Muscle layer of duodenum (tissue), 2 donors: ENCODE results near the gene HOGA1.
"Not testable (repeated sequence)": the region's sequence is repeated elsewhere in the genome, so short reads cannot be mapped to it uniquely, and the experiment has no call there.

ENCODE experiments used
- H3K27ac ChIP-seq: one replicate; pipeline ENCODE4 v1.7.0; 2013; ENCODE audit warnings: mild to moderate bottlenecking, low read length
- H3K27me3 ChIP-seq: one replicate; pipeline ENCODE4 v1.7.0; 2013; ENCODE audit warnings: low read depth, mild to moderate bottlenecking, control low read depth, low read length
- H3K36me3 ChIP-seq, 2 donors: one replicate each; pipeline ENCODE4 v1.7.0; 2013; ENCODE audit warnings: low read length in 2 of 2, control low read depth in 1 of 2, mild to moderate bottlenecking in 1 of 2; ENCODE audit not compliant: insufficient read depth in 2 of 2, control insufficient read depth in 1 of 2
- H3K4me1 ChIP-seq, 2 donors: one replicate each; pipeline ENCODE4 v1.7.0; 2013; ENCODE audit warnings: low read length in 2 of 2, mild to moderate bottlenecking in 2 of 2, control low read depth in 1 of 2, moderate library complexity in 1 of 2; ENCODE audit not compliant: insufficient read depth in 2 of 2, control insufficient read depth in 1 of 2
- H3K4me3 ChIP-seq, 2 donors: one replicate each; pipeline ENCODE4 v1.7.0; 2013; ENCODE audit warnings: low read length in 2 of 2, low read depth in 1 of 2, mild to moderate bottlenecking in 1 of 2
- H3K9me3 ChIP-seq, 2 donors: one replicate each; pipeline ENCODE4 v1.7.0; 2013; ENCODE audit warnings: low read length in 2 of 2, control low read depth in 1 of 2, mild to moderate bottlenecking in 1 of 2; ENCODE audit not compliant: control insufficient read depth in 1 of 2
- donor health status: healthy.

The HOGA1 gene

GRCh38 chr10:97572214-97572989 is 11.8 kb upstream of the HOGA1 start, which contains the start of gene ANKRD2:
ANKRD2 (plus strand) TSS chr10:97572779; CDS start chr10:97572789, 10 bp downstream.
- no peak within 1 kb of the TSS for H3K27ac ChIP-seq
- peaks cover 0 to 8% of the 10 kb centered on the region in 2 donors for H3K4me1 ChIP-seq
- no peak within 1 kb of the TSS for H3K4me3 ChIP-seq

GRCh38 chr10:97573021-97573420 is 11.2 kb upstream of the HOGA1 start:
- Histone ChIP-seq H3K4me3 (no peak overlapping the region), H3K27ac (no peak overlapping the region), H3K36me3 (peaks cover 5 to 27% of the 10 kb centered on the region in 2 donors), H3K4me1 (peaks cover 0 to 8% of the 10 kb centered on the region in 2 donors), H3K9me3 (no peaks in the 10 kb centered on the region), H3K27me3 (no peaks in the 10 kb centered on the region)

More at GRCh38 chr10:97572214-97572989, 11.8 kb upstream of the HOGA1 start, which contains the start of gene ANKRD2:
- H3K9me3 ChIP-seq = no peaks in the 10 kb centered on the region
- H3K27me3 ChIP-seq = no peaks in the 10 kb centered on the region
- H3K36me3 ChIP-seq = peaks cover 5 to 27% of the 10 kb centered on the region in 2 donors

- H3K4me1 ChIP-seq = peaks cover 0 to 8% of the 10 kb centered on the region in 2 donors
- H3K36me3 ChIP-seq = peaks cover 5 to 24% of the 10 kb centered on the region in 2 donors
- H3K9me3 ChIP-seq = no peaks in the 10 kb centered on the region
- H3K4me3 ChIP-seq = no peak overlapping the region
- H3K27ac ChIP-seq = no peak overlapping the region
- no peaks in the 10 kb centered on the region for H3K27me3 ChIP-seq
Observed at GRCh38 chr10:97573672-97574071, 10.5 kb upstream of the HOGA1 start.

- peaks cover 0 to 17% of the 10 kb centered on the region in 2 donors for H3K36me3 ChIP-seq
- H3K27me3 ChIP-seq = no peaks in the 10 kb centered on the region
- no peaks in the 10 kb centered on the region for H3K9me3 ChIP-seq
- no peak overlapping the region for H3K4me3 ChIP-seq
- peak overlapping the region; percentile 53 for H3K27ac ChIP-seq
- peaks cover 0 to 8% of the 10 kb centered on the region in 2 donors for H3K4me1 ChIP-seq
Observed at GRCh38 chr10:97574374-97575126, 9.6 kb upstream of the HOGA1 start.

- Histone ChIP-seq H3K9me3 (no peaks in the 10 kb centered on the region), H3K27me3 (no peaks in the 10 kb centered on the region), H3K36me3 (peaks cover 0 to 12% of the 10 kb centered on the region in 2 donors), H3K4me3 (no peak overlapping the region), H3K4me1 (peaks cover 0 to 8% of the 10 kb centered on the region in 2 donors), H3K27ac (no peak overlapping the region)
Observed at GRCh38 chr10:97575127-97575668, 9.0 kb upstream of the HOGA1 start.

- not testable (repeated sequence) for H3K36me3 ChIP-seq, H3K27ac ChIP-seq, H3K4me3 ChIP-seq, H3K9me3 ChIP-seq, H3K27me3 ChIP-seq, H3K4me1 ChIP-seq
Observed at GRCh38 chr10:97576487-97576886, 7.7 kb upstream of the HOGA1 start.

- Histone ChIP-seq H3K9me3 (no peaks in the 10 kb centered on the region), H3K36me3 (no peaks in the 10 kb centered on the region), H3K27ac (no peak overlapping the region), H3K4me1 (peaks cover 0 to 3% of the 10 kb centered on the region in 2 donors), H3K27me3 (no peaks in the 10 kb centered on the region), H3K4me3 (no peak overlapping the region)
Observed at GRCh38 chr10:97577701-97578100, 6.5 kb upstream of the HOGA1 start.

GRCh38 chr10:97578171-97578844 is 5.9 kb upstream of the HOGA1 start:
- no peak overlapping the region for H3K4me3 ChIP-seq

GRCh38 chr10:97580421-97581367 is 3.5 kb upstream of the HOGA1 start:
- no peak overlapping the region for H3K4me3 ChIP-seq
- no peaks in the 10 kb centered on the region for H3K27me3 ChIP-seq
- H3K9me3 ChIP-seq = no peaks in the 10 kb centered on the region
- H3K27ac ChIP-seq = no peak overlapping the region
- H3K4me1 ChIP-seq = no peaks in the 10 kb centered on the region
- H3K36me3 ChIP-seq = no peaks in the 10 kb centered on the region

More at GRCh38 chr10:97578171-97578844, 5.9 kb upstream of the HOGA1 start:
- no peaks in the 10 kb centered on the region for H3K4me1 ChIP-seq
- H3K27me3 ChIP-seq = no peaks in the 10 kb centered on the region
- H3K27ac ChIP-seq = no peak overlapping the region
- H3K36me3 ChIP-seq = no peaks in the 10 kb centered on the region
- H3K9me3 ChIP-seq = no peaks in the 10 kb centered on the region

- no peaks in the 10 kb centered on the region for H3K4me1 ChIP-seq
- no peaks in the 10 kb centered on the region for H3K9me3 ChIP-seq
- H3K27ac ChIP-seq = no peak overlapping the region
- H3K36me3 ChIP-seq = no peaks in the 10 kb centered on the region
- no peak overlapping the region for H3K4me3 ChIP-seq
- H3K27me3 ChIP-seq = no peaks in the 10 kb centered on the region
Observed at GRCh38 chr10:97582169-97582568, 2.0 kb upstream of the HOGA1 start.
